GM12892 (cell line): ENCODE measurements around the gene SEPTIN1.

Experiments used
- POLR2A ChIP-seq: IDR thresholded peaks from 2 replicates; pipeline ENCODE4 v1.6.1; 2011; ENCODE audit warnings: low read depth, low read length, control low read depth
- POLR2AphosphoS5 ChIP-seq: IDR thresholded peaks from 2 replicates; pipeline ENCODE4 v1.6.1; 2011; ENCODE audit warnings: low read depth, low read length, control low read depth

- TF ChIP-seq POLR2A: no peak
- TF ChIP-seq POLR2AphosphoS5: no peak
Measured at GRCh38 chr16:30365200-30365599, 17.2 kb downstream of the SEPTIN1 start.
